HepG2 (cell line): ENCODE measurements around the gene NGB. TPM values are rescaled to one million over a fixed set of nuclear protein-coding genes. Genes with fewer than 3 reads are reported as not detected.

Experiments
- ATAC-seq: fragments of 200-7000 bp; cut with Tn5 transposase; 3 replicates; pipeline ENCODE4 v1.9.1; 2020; ENCODE audit warnings: mild to moderate bottlenecking, moderate library complexity
- BruUV-seq: library from RNA; stranded (reverse); fragments of 400-500 nt; replicated peaks from 2 replicates; lab custom pipeline; 2021; lab: Mats Ljungman, UMichigan
- CTCF ChIA-PET: fragments of 300-600 bp; formaldehyde crosslinking; extraction: SDS; loops from one replicate; lab custom pipeline; 2021; ENCODE audit warnings: low total read pairs, inconsistent platforms, low intra/inter-chr PET ratio; lab: Yijun Ruan, JAX
- POLR2A ChIA-PET: fragments of 350-600 bp; sonication (Branson Sonifier 250); formaldehyde crosslinking; loops from one replicate; lab custom pipeline; 2020; ENCODE audit warnings: antibody characterized with exemption, inconsistent platforms; lab: Yijun Ruan, JAX
- DNase-seq: peaks from one replicate; pipeline ENCODE4 v3.0.0-alpha.2; 2015; ENCODE audit warnings: low spot score
- FAIRE-seq: peaks from 3 replicates; lab custom pipeline; 2011; peaks lifted over from hg19 to GRCh38; lab: Jason Lieb, UNC
- H2AFZ ChIP-seq: one replicate; pipeline ENCODE4 v1.6.1; 2011; ENCODE audit warnings: low read length, inconsistent platforms
- H3K27ac ChIP-seq: fragments of 300-600 bp; 3 replicates; pipeline ENCODE4 v1.8.0; 2011; ENCODE audit warnings: mixed run types, mild to moderate bottlenecking, mixed read lengths, low read length, inconsistent platforms; ENCODE audit not compliant: insufficient read depth; ENCODE audit errors: extremely low read length
- H3K27me3 ChIP-seq, 2 experiments: fragments of 200-600 bp in 1 of 2; 2 replicates in 1 of 2; 3 replicates in 1 of 2; pipeline versions ENCODE4 v1.6.0 to v1.8.0; 2011; ENCODE audit warnings: low read length in 2 of 2, mild to moderate bottlenecking in 2 of 2, moderate library complexity in 2 of 2, inconsistent platforms in 1 of 2; ENCODE audit not compliant: insufficient read depth in 2 of 2, control insufficient read depth in 1 of 2
- H3K36me3 ChIP-seq, 2 experiments: fragments of 200-600 bp in 1 of 2; replicated peaks in 1 of 2; 2 replicates in 1 of 2; 3 replicates in 1 of 2; pipeline versions ENCODE4 v1.5.1 to v1.8.0; 2011; ENCODE audit warnings: low read length in 2 of 2, inconsistent platforms in 1 of 2; ENCODE audit not compliant: insufficient read depth in 2 of 2, control insufficient read depth in 1 of 2
- H3K4me1 ChIP-seq: 2 replicates; pipeline ENCODE4 v1.5.1; 2012; ENCODE audit warnings: low read length, inconsistent platforms; ENCODE audit not compliant: insufficient read depth
- H3K4me2 ChIP-seq: 2 replicates; pipeline ENCODE4 v1.6.0; 2011; ENCODE audit warnings: low read depth, low read length, inconsistent platforms
- H3K4me3 ChIP-seq, 3 experiments: fragments of 200-600 bp in 1 of 3; sonication (generic), shearing (Covaris generic) in 1 of 3; replicated peaks in 1 of 3; 2 replicates each; pipeline ENCODE4 v1.5.1; 2011 to 2016; ENCODE audit warnings: low read length in 3 of 3, inconsistent platforms in 2 of 3, low read depth in 2 of 3, mild to moderate bottlenecking in 2 of 3, control low read depth in 1 of 3, mixed read lengths in 1 of 3; ENCODE audit not compliant: insufficient read depth in 1 of 3
- H3K79me2 ChIP-seq: one replicate; pipeline ENCODE4 v1.6.1; 2011; ENCODE audit warnings: low read length, inconsistent platforms; ENCODE audit not compliant: insufficient read depth
- H3K9ac ChIP-seq: 2 replicates; pipeline ENCODE4 v1.6.0; 2011; ENCODE audit warnings: mild to moderate bottlenecking, low read depth, low read length, inconsistent platforms; ENCODE audit not compliant: insufficient read depth
- H3K9me3 ChIP-seq: 2 replicates; pipeline ENCODE4 v1.5.1; 2012; ENCODE audit warnings: mild to moderate bottlenecking, low read length
- H4K20me1 ChIP-seq: 2 replicates; pipeline ENCODE4 v1.6.0; 2011; ENCODE audit warnings: inconsistent platforms, mild to moderate bottlenecking, low read length, moderate library complexity; ENCODE audit not compliant: insufficient read depth
- ARHGAP35 ChIP-seq: sonication (generic); formaldehyde crosslinking; IDR thresholded peaks from 2 replicates; pipeline ENCODE4 v1.9.0; 2022; ENCODE audit warnings: mild to moderate bottlenecking, inconsistent platforms, moderate library complexity, missing genetic modification reagents, borderline replicate concordance
- ARNT2 ChIP-seq: sonication (generic); formaldehyde crosslinking; IDR thresholded peaks from 2 replicates; pipeline ENCODE4 v1.8.0; 2022; ENCODE audit warnings: mild to moderate bottlenecking, low read depth, missing genetic modification reagents, moderate library complexity
- CEBPB ChIP-seq: IDR thresholded peaks from 2 replicates; pipeline ENCODE4 v1.6.1; 2011; ENCODE audit warnings: low read depth, low read length, improper control_type of control experiment, borderline replicate concordance
- KLF11 ChIP-seq: IDR thresholded peaks from 2 replicates; pipeline ENCODE4 v1.6.1; 2016; ENCODE audit warnings: missing compliant biosample characterization
- MLXIP ChIP-seq: sonication (generic); formaldehyde crosslinking; IDR thresholded peaks from 2 replicates; pipeline ENCODE4 v1.9.0; 2021; ENCODE audit warnings: missing genetic modification reagents, borderline replicate concordance
- NFYB ChIP-seq: sonication (generic); formaldehyde crosslinking; IDR thresholded peaks from 2 replicates; pipeline ENCODE4 v1.4.0; 2020; ENCODE audit warnings: missing genetic modification reagents
- SRF ChIP-seq: IDR thresholded peaks from 2 replicates; pipeline ENCODE4 v1.6.1; 2011; ENCODE audit warnings: mild to moderate bottlenecking, low read depth, low read length, moderate library complexity
- TBP ChIP-seq: sonication (generic); formaldehyde crosslinking; IDR thresholded peaks from 2 replicates; pipeline ENCODE4 v1.5.0; 2020; ENCODE audit warnings: missing genetic modification reagents
- ZBTB8A ChIP-seq: sonication (generic); formaldehyde crosslinking; IDR thresholded peaks from 2 replicates; pipeline ENCODE4 v1.4.0; 2020; ENCODE audit warnings: mild to moderate bottlenecking, low read depth, missing genetic modification reagents, borderline replicate concordance
- ZC3H13 ChIP-seq: sonication (generic); formaldehyde crosslinking; IDR thresholded peaks from 2 replicates; pipeline ENCODE4 v1.8.1; 2023; ENCODE audit warnings: mild to moderate bottlenecking, missing genetic modification reagents, moderate library complexity
- ZNF646 ChIP-seq: sonication (generic); formaldehyde crosslinking; IDR thresholded peaks from 2 replicates; pipeline ENCODE4 v1.9.0; 2021; ENCODE audit warnings: mild to moderate bottlenecking, missing genetic modification reagents
- WGBS: methylation state at CpG from one replicate; pipeline ENCODE4 v1.1.6; 2017; ENCODE audit warnings: low lambda C conversion rate; 5-methylcytosine and 5-hydroxymethylcytosine counted together
- in situ Hi-C: cut with HindIII; loops from 2 replicates; pipeline ENCODE4 v1.10.0; 2017; ENCODE audit warnings: low pct_unique_long_range_greater_than_20kb; ENCODE audit not compliant: extremely low pct_ligation_motif_present
- intact Hi-C: fragments of 100-400 bp; cut with micrococcal nuclease; formaldehyde crosslinking; loops from one replicate; pipeline ENCODE4 v1.10.0; 2022; ENCODE audit not compliant: unreplicated experiment
- polyA plus RNA-seq, 8 experiments: library from polyadenylated mRNA; depleted of rRNA in 3 of 8; stranded (reverse) in 7 of 8; unstranded in 1 of 8; fragments of >200 nt; fragmentation: Illumina TruSeq in 4 of 8; extraction: Trizol in 4 of 8; gene quantifications; 2 replicates each; pipeline versions ENCODE4 v1.2.1 to v1.2.3, GENCODE V29; 2011 to 2016; ENCODE audit warnings: low read depth in 4 of 8, missing spikeins in 1 of 8, mixed read lengths in 1 of 8; ENCODE audit not compliant: insufficient read depth in 1 of 8
- total RNA-seq, 5 experiments: library from RNA; depleted of rRNA; stranded (reverse); fragments of >200 nt; fragmentation: Illumina TruSeq; extraction: Trizol; gene quantifications; 2 replicates each; pipeline ENCODE4 v1.2.3, GENCODE V29; 2016; ENCODE audit warnings: low read depth in 1 of 5

NGB gene
- total and polyA plus RNA-seq, 2 of the 13 experiments (the other 11 are each of a cell fraction or from before 2014, with no cell fraction given) = 0.04 TPM; not detected in 1

- POLR2A ChIA-PET = no interaction called here
- Histone ChIP-seq H3K9ac (no peak overlapping the region), H3K27ac (no peak overlapping the region), H3K79me2 (no peaks in the 10 kb centered on the region), H3K4me3 (no peak overlapping the region), H3K4me2 (no peak overlapping the region), H2AFZ (no peak overlapping the region), H3K9me3 (no peaks in the 10 kb centered on the region), H3K36me3 (no peaks in the 10 kb centered on the region), H3K27me3 (peaks cover 9 to 45% of the 10 kb centered on the region in 2 experiments), H3K4me1 (no peaks in the 10 kb centered on the region; the same call in 1 of the 2 replicates), H4K20me1 (peaks cover 2% of the 10 kb centered on the region; the same call in 1 of the 2 replicates)
- no peak; the same call in 2 of the 3 replicates for ATAC-seq
- 17% methylated on average over 1 of the region's 10 CpGs for WGBS
- CTCF ChIA-PET = no interaction called here
- no peak for DNase-seq
- FAIRE-seq = no peak
- no TSS peak for BruUV-seq
- intact Hi-C loops = no loop called here
- in situ Hi-C loops = no loop called here
- TF ChIP-seq ZC3H13 (CRISPR knock-in tag) = no peak
- no peak for TF ChIP-seq ZBTB8A (CRISPR knock-in tag)
- no peak for TF ChIP-seq NFYB
- no peak for TF ChIP-seq ARHGAP35 (CRISPR knock-in tag)
- no peak for TF ChIP-seq SRF
- no peak for TF ChIP-seq MLXIP
- no peak for TF ChIP-seq TBP (CRISPR knock-in tag)
- TF ChIP-seq CEBPB = no peak
- no peak for TF ChIP-seq ARNT2 (CRISPR knock-in tag)
- TF ChIP-seq ZNF646 = no peak
- no peak for TF ChIP-seq KLF11
These were observed 10.4 kb downstream of the NGB start for GRCh38 chr14:77260631-77261030.
